ENCODE data around the gene BICRA. TPM values are rescaled to one million over a fixed set of nuclear protein-coding genes. Genes with fewer than 3 reads are reported as not detected.

BICRA gene
- total and polyA plus RNA-seq, 9 of the 15 experiments (the other 6 are each of a cell fraction or from before 2014, with no cell fraction given), result 0.01 to 8.8 (median 1.2) TPM

- no peaks in the 10 kb centered on the region for H3K27me3 ChIP-seq (ENCODE audit: control insufficient read depth in 2 of 2, insufficient read depth in 2 of 2, low read length in 2 of 2)
- intact Hi-C loops (cut with micrococcal nuclease) (loop anchor here (5.0 to 10.0 kb wide), 3 partner anchors 83 to 156 kb away; partner anchors contain the start of gene NAPA), in situ Hi-C loops (cut with MboI) (no loop called here)
- peak overlapping the region; percentile 92 for H2AFZ ChIP-seq (ENCODE audit: low read depth, low read length)
- no peaks in the 10 kb centered on the region for H3K36me3 ChIP-seq (ENCODE audit: control insufficient read depth, insufficient read depth, low read length)
- POLR2A ChIA-PET, result interaction anchor here (0.6 to 1.7 kb wide), 7 partner anchors 10 to 92 kb away, joined by 3 to 5 read pairs (median 4); no protein-coding TSS in a partner anchor
- FAIRE-seq (peak; percentile 96), DNase-seq (ENCODE audit: extremely low read depth in 1 of 4, low spot score in 3 of 4) (peak; percentile 98 to 100 (median 99)), ATAC-seq (peak; percentile 98)
- H3K79me2 ChIP-seq (ENCODE audit: control insufficient read depth, insufficient read depth, low read length), result no peaks in the 10 kb centered on the region
- peak overlapping the region; percentile 85 for H3K4me2 ChIP-seq (ENCODE audit: insufficient read depth, low read length)
- peak overlapping the region; percentile 50 for H3K4me3 ChIP-seq
- H3K27ac ChIP-seq (ENCODE audit: extremely low read depth, low read depth, low read length), result peak overlapping the region; percentile 65
- peaks cover 7 to 14% of the 10 kb centered on the region in 2 experiments; a peak in 4 of 5 replicates for H3K4me1 ChIP-seq (replicated peaks in 1 of 2; ENCODE audit: control insufficient read depth in 2 of 2, insufficient read depth in 2 of 2, low read length in 2 of 2)
- 5% methylated on average over 57 of the region's 77 CpGs for WGBS (ENCODE audit: insufficient coverage, low coverage, missing lambda C conversion rate)
- H4K20me1 ChIP-seq (replicated peaks; ENCODE audit: control insufficient read depth, insufficient read depth, low read length), result no peaks in the 10 kb centered on the region
- H3K9ac ChIP-seq (ENCODE audit: insufficient read depth in 1 of 2, low read depth in 2 of 2, low read length in 2 of 2), result peak overlapping the region; percentile 78 to 89
- BruUV-seq (replicated peaks), result TSS peak; percentile 92
- H3K9me3 ChIP-seq (replicated peaks; ENCODE audit: control insufficient read depth, insufficient read depth, low read depth, low read length), result no peaks in the 10 kb centered on the region
- no peaks in the 10 kb centered on the region for H3K9me1 ChIP-seq (ENCODE audit: control insufficient read depth, insufficient read depth, low read length)
- CTCF ChIA-PET (ENCODE audit: low intra/inter-chr PET ratio), result no interaction called here
- TF ChIP-seq RBFOX2 (IDR thresholded peaks at IDR 0.05; ENCODE audit: low read depth, low read length) (peak; percentile 98), ZC3H8 (IDR thresholded peaks at IDR 0.05) (no peak), PTTG1 (tag; IDR thresholded peaks at IDR 0.05; ENCODE audit: low read depth) (no peak), ZBED1 (IDR thresholded peaks at IDR 0.05) (peak; percentile 47; the same call in 1 of the 2 replicates), MCM7 (IDR thresholded peaks at IDR 0.05) (no peak), CBFA2T3 (IDR thresholded peaks at IDR 0.05) (no peak)
- TF ChIP-seq, protein P1, sequence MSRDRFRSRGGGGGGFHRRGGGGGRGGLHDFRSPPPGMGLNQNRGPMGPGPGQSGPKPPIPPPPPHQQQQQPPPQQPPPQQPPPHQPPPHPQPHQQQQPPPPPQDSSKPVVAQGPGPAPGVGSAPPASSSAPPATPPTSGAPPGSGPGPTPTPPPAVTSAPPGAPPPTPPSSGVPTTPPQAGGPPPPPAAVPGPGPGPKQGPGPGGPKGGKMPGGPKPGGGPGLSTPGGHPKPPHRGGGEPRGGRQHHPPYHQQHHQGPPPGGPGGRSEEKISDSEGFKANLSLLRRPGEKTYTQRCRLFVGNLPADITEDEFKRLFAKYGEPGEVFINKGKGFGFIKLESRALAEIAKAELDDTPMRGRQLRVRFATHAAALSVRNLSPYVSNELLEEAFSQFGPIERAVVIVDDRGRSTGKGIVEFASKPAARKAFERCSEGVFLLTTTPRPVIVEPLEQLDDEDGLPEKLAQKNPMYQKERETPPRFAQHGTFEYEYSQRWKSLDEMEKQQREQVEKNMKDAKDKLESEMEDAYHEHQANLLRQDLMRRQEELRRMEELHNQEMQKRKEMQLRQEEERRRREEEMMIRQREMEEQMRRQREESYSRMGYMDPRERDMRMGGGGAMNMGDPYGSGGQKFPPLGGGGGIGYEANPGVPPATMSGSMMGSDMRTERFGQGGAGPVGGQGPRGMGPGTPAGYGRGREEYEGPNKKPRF (IDR thresholded peaks at IDR 0.05; ENCODE audit: low read depth, low read length), result no peak
- TF ChIP-seq, protein P2, sequence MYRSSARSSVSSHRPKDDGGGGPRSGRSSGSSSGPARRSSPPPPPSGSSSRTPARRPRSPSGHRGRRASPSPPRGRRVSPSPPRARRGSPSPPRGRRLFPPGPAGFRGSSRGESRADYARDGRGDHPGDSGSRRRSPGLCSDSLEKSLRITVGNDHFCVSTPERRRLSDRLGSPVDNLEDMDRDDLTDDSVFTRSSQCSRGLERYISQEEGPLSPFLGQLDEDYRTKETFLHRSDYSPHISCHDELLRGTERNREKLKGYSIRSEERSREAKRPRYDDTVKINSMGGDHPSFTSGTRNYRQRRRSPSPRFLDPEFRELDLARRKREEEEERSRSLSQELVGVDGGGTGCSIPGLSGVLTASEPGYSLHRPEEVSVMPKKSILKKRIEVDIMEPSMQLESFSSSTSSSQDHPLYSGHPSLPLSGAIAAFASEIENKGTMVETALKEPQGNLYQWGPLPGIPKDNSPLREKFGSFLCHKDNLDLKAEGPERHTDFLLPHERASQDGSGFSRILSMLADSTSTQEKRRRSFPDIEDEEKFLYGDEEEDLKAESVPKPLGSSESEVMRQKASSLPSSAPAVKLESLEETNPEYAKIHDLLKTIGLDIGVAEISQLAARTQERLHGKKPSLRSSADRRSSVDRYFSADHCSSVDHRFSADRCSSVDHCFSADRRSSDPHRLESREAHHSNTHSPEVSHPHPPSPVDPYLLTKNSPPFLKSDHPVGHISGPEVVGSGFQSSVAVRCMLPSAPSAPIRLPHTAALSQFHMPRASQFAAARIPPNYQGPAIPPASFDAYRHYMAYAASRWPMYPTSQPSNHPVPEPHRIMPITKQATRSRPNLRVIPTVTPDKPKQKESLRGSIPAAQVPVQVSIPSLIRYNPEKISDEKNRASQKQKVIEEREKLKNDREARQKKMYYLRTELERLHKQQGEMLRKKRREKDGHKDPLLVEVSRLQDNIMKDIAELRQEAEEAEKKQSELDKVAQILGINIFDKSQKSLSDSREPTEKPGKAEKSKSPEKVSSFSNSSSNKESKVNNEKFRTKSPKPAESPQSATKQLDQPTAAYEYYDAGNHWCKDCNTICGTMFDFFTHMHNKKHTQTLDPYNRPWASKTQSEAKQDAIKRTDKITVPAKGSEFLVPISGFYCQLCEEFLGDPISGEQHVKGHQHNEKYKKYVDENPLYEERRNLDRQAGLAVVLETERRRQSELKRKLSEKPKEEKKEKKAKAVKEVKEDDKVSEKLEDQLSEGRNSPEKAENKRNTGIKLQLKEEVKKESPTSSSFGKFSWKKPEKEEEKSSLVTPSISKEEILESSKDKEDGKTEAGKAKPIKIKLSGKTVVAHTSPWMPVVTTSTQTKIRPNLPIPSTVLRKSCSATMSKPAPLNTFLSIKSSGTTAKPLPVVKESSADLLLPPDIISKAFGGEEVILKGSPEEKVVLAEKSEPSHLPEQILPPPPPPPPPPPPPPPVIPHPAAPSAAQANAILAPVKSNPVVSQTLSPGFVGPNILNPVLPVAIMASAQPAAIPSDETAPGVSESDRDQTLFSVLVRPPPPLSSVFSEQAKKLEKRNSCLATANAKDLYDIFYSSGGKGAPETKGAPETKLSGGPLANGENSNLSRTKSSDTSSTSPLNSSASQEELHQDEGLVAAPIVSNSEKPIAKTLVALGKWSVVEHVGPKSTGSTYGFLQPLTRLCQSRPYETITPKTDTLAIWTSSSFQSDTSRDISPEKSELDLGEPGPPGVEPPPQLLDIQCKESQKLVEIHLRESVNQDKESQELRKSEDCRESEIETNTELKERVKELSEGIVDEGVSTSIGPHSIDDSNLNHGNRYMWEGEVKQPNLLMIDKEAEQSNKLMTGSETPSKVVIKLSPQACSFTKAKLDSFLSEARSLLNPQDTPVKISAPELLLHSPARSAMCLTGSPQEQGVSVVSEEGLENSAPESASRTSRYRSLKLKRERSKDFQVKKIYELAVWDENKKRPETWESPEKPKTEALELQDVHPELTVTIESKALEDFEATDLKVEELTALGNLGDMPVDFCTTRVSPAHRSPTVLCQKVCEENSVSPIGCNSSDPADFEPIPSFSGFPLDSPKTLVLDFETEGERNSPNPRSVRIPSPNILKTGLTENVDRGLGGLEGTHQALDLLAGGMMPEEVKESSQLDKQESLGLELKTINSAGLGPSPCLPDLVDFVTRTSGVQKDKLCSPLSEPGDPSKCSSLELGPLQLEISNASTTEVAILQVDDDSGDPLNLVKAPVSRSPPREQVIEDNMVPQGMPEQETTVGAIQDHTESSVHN (IDR thresholded peaks at IDR 0.05; ENCODE audit: borderline replicate concordance in 1 of 2, low read depth in 1 of 2), result no peak
- TF ChIP-seq, protein P3, sequence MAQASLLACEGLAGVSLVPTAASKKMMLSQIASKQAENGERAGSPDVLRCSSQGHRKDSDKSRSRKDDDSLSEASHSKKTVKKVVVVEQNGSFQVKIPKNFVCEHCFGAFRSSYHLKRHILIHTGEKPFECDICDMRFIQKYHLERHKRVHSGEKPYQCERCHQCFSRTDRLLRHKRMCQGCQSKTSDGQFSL (CRISPR knock-in tag; IDR thresholded peaks at IDR 0.05), result no peak
- TF ChIP-seq, protein P3 (tag; IDR thresholded peaks at IDR 0.05), result no peak
Observed at GRCh38 chr19:47600246-47601179, 8.4 kb upstream of the BICRA start.

Measured in K562 (cell line).